GM21717 (cell line): ENCODE measurements around the gene FGF12.

Source experiments
- ATAC-seq: cut with Tn5 transposase; IDR thresholded peaks from one replicate; pipeline ENCODE4 v1.9.1; 2021; ENCODE audit warnings: mild to moderate bottlenecking, moderate library complexity; ENCODE audit not compliant: unreplicated experiment

FGF12 gene

DNA sequence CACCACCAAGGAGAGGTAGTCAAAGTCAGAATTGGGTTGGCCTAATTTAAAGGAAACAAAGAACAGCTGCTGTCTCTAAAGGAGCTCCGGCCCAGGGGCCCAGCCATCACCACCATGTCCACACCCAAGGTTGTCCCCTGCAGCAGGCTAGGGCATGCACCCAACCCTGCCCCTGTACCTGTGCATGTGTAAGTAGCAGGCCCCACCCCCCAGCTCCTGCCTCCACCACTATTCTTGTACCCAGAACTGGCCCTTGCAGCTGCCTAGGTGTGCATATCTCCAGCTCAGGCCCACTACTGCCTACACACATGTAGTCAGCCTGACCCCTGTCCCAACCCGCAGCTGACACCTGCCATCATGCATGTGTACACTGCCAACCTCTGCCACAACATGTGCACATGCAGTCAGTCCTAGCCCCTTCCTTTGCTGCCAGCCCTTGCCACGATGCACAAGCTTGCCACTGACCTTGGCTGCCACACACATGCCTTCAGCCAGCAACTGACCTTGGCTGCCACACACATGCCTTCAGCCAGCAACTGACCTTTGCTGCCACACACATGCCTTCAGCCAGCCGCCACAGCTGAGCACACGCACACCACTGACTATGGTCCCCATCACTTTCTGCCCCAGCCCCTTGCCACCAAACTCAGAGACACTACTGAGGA is 39.7 kb downstream of the FGF12 start:
- ATAC-seq, result no peak

DNA sequence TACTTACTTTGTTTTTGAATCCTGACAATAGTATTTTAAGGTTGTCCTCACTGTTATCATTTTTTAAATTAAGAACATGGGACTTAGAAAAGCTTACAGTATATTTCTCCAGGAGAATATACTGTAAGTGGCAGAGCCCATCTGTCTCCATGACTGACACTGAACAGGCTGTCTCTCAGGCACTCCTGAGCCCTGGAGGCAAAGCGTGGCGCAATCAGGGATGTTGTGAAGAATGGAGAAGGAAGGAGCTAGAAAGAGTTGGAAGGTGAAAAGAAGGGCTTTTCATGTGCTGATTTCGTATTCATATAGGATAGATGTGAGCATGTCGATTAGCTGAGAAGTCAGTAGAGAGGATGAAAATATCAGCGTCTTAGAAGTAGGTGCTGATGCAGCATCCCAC is 41.5 kb downstream of the FGF12 start:
- ATAC-seq, result no peak

- no peak for ATAC-seq
Observed at GRCh38 chr3:192684151-192684550, 43.2 kb downstream of the FGF12 start.

GRCh38 chr3:192675958-192676649 is 51.2 kb downstream of the FGF12 start:
- ATAC-seq, result peak; percentile 84

- ATAC-seq, result no peak
Observed at GRCh38 chr3:192655628-192656027, 71.7 kb downstream of the FGF12 start.

GRCh38 chr3:192655040-192655439 is 72.3 kb downstream of the FGF12 start:
- no peak for ATAC-seq

DNA sequence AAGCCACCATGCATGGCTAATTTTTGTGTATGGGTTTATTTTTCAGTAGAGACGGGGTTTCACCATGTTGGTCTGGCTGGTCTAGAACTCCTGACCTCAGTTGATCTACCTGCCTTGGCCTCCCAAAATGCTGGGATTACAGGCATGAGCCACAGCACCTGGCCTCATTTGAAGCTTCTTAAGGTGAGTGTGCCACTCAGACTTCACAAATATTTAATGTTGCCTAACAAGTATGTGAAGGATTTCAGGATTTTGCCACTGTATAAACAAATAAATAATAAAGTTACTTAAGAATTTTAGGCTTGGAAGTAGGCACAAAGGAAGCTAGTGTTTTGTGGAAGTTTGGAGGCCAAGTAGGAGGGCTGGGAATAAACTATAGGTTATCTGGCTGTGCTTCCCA is 73.5 kb downstream of the FGF12 start:
- ATAC-seq, result no peak

- no peak for ATAC-seq
Observed at GRCh38 chr3:192652727-192653126, 74.6 kb downstream of the FGF12 start.

GRCh38 chr3:192651836-192652512 is 75.4 kb downstream of the FGF12 start:
- no peak for ATAC-seq

DNA sequence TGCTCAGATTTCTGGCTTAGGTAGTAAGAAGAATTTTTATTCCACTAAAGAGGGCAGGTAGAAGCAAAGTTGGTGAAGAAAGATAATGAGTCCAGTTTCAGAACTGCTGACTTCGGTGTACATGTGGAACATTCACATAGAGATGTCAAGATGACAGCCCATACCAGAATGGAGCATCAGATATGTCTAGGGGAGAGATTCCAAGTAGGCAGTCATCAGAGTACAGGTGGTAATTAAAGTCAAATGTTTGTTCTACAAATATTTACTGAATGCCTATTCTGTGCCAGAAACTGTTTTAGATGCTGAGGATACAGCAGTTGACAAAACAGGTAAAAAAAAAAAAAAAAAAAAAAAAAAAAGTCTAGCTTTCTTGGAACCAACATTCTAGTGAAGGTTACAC is 81.9 kb downstream of the FGF12 start:
- ATAC-seq, result no peak

DNA sequence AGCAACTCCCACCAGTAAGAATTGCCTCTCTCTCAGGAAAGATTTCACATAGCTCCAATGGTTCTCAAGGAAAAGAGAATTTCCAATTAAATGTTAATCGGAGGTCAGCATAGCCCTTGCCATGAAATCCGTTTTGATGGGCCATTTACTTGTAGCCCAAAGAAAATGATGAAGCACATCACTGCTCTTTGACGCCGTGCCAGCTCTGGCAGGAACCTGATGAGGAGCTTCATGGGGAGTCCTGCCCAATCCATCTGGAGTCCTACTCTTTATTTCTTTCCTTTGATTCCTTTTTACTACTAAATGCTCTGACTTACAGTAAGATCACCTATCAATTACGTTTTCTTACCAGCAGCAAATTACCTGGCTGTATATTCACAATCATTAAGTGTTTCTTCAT is 84.7 kb downstream of the FGF12 start:
- ATAC-seq, result no peak

DNA sequence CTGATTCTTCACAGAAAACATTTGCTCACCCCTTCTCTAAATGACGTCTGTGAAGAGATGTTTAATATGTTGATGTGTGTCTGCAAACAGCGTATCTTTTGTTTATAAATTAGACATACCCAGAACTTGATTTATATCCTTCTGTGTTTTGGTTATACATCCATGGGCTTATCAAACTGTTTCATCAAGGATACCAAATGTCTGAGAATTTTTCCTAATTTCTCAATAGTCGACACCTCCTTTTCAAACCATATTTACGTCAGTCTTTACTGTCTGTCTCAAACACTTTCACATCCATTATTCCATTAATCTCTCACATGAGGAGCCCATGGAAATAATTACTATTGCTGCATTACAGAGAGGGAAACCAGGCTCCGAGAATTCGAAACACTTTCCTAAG is 85.4 kb downstream of the FGF12 start:
- no peak for ATAC-seq

DNA sequence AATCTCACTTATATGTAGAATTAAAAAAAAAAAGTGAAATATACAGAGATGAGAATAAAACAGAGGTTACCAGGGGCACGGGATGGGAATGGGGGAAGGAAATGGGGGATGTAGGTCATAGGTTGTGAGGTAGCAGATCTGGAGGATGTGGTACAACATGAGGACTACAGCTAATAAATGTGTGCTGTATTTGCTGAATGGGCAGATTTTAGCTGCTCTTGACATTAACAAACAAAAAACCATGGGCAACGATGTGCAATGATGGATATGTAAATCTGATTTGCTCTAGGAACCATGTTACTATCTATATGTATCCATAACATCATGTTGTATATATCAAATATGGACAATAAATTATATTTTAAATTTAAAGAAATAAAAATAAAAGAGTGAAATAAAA is 87.4 kb downstream of the FGF12 start:
- no peak for ATAC-seq

- no peak for ATAC-seq
Observed at GRCh38 chr3:192637803-192638202, 89.5 kb downstream of the FGF12 start.

GRCh38 chr3:192636517-192637444 is 90.6 kb downstream of the FGF12 start:
- no peak for ATAC-seq

DNA sequence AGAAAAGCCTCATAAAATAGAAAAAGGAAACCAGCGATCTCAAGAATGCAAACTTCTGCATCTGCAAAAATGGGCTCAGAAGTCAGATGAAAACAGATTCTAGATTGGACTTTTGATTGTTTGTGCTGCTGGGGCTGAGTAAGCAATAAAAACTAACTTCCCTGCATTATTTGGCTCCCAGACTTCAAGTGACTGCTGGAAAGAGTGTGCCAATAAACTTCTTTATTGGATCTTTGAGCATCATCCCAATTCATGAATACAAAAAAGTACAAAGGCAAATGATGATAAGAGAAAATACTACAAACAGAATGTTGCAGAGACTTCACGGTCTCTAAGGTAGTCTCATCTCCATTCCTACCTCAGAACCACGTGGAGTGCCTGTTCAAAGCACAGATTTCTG is 97.9 kb downstream of the FGF12 start:
- ATAC-seq, result no peak

DNA sequence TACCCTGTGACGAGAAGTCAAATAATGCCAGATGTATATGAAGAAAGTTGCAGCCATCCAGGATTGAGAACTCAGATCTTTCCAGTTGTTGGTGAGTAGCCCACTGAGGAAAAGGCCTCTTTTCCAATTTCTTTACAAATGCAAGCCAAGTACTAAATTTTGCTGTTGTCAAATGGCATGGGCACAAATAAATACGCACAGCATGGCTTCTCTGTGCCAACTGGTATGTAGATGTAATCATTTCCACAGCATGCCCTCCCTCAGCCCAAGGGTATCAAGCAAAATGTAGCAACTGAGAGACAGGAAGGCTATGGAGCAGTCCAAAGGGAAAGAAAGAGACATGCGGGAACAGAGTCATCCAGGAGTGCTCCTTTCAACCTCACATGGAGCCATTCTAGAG is 105.4 kb downstream of the FGF12 start:
- ATAC-seq, result no peak

DNA sequence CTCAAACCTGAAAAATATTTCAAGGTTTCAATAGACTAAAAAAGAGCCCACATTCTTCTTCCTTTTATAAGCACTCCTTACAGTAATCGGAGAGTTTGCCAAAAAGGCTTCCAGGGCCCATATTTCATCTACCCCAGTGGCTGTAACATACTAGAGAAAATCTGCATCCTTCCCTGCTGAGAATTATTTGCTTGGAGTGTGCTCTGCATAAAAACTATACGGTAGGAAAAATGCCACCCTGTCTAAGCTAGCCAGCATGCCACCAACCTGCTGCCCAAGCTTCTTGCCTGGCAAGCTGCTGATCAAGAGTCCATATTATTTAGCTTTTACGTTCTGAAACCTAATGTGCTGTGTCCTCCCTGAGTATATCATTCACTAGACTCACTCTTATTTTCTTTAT is 107.1 kb downstream of the FGF12 start:
- ATAC-seq, result no peak

GRCh38 chr3:192611411-192611810 is 115.9 kb downstream of the FGF12 start:
- no peak for ATAC-seq

GRCh38 chr3:192608726-192609600 is 118.4 kb downstream of the FGF12 start:
- no peak for ATAC-seq
